Upper lobe of left lung (tissue), 6 donors: ENCODE measurements around the gene OR2L8. TPM values are rescaled to one million over a fixed set of nuclear protein-coding genes. Genes with fewer than 3 reads are reported as not detected.

Experiments used
- ATAC-seq, 2 donors: fragments of 200-7000 bp; cut with Tn5 transposase; one replicate each; pipeline ENCODE4 v1.9.1; 2022; ENCODE audit warnings: mild to moderate bottlenecking in 2 of 2, moderate library complexity in 2 of 2; ENCODE audit not compliant: low FRiP score in 2 of 2
- DNase-seq, 2 donors: peaks; one replicate each; pipeline ENCODE4 v3.0.0-alpha.2; 2019 to 2020
- H3K27ac ChIP-seq, 4 donors: fragments of 200-600 bp; sonication (generic); one replicate each; pipeline ENCODE4 v1.5.1; 2016 to 2019
- H3K27me3 ChIP-seq, 4 donors: fragments of 200-600 bp; sonication (generic); one replicate each; pipeline ENCODE4 v1.5.1; 2017 to 2019
- H3K36me3 ChIP-seq, 4 donors: fragments of 200-600 bp; sonication (generic); one replicate each; pipeline ENCODE4 v1.5.1; 2016 to 2019
- H3K4me1 ChIP-seq, 4 donors: fragments of 200-600 bp; sonication (generic); one replicate each; pipeline ENCODE4 v1.5.1; 2018 to 2019
- H3K4me3 ChIP-seq, 4 donors: fragments of 200-600 bp; sonication (generic); one replicate each; pipeline ENCODE4 v1.5.1; 2017 to 2019; ENCODE audit warnings: mild to moderate bottlenecking in 2 of 4, moderate library complexity in 1 of 4
- H3K9me3 ChIP-seq, 4 donors: fragments of 200-600 bp; sonication (generic); one replicate each; pipeline ENCODE4 v1.5.1; 2018 to 2019
- CTCF ChIP-seq, 6 experiments: fragments of 450-650 bp in 4 of 6; fragments of 200-600 bp in 2 of 6; sonication (generic) in 2 of 6; IDR thresholded peaks; one replicate each; pipeline ENCODE4 v1.5.1; 2016 to 2019; ENCODE audit warnings: antibody characterized with exemption in 6 of 6
- EP300 ChIP-seq, 4 donors: sonication (generic); formaldehyde crosslinking; IDR thresholded peaks; one replicate each; pipeline ENCODE4 v1.5.1; 2017; ENCODE audit warnings: antibody characterized with exemption in 4 of 4, control low read depth in 2 of 4
- POLR2A ChIP-seq, 4 donors: fragments of 450-650 bp; IDR thresholded peaks; one replicate each; pipeline ENCODE4 v1.5.1; 2016 to 2017; ENCODE audit warnings: antibody characterized with exemption in 4 of 4, mild to moderate bottlenecking in 2 of 4
- POLR2AphosphoS5 ChIP-seq, 2 donors: sonication (generic); formaldehyde crosslinking; IDR thresholded peaks; one replicate each; pipeline ENCODE4 v1.5.1; 2017; ENCODE audit warnings: antibody characterized with exemption in 2 of 2
- WGBS, 2 donors: methylation state at CpG; one replicate each; pipeline ENCODE4 v1.1.5; 2017 to 2018; 5-methylcytosine and 5-hydroxymethylcytosine counted together
- total RNA-seq, 6 donors: library from RNA; depleted of rRNA in 4 of 6; stranded (reverse); fragments of >200 nt in 4 of 6; gene quantifications; one replicate each; pipeline versions ENCODE4 v1.1.0 to v1.2.1, GENCODE V29; 2016 to 2021
- donor health status: DM: no; HTN: no; CAD: no; lungs with moderate emphysema.
- donor health status: DM: no; HTN: yes; CAD: no; lungs with severe emphysema.

Gene OR2L8
- total RNA-seq, 6 donors from 2014 or later: not detected

- WGBS, 2 donors: 56 to 67% methylated on average over 4 of the region's 4 CpGs
- no peak for ATAC-seq
- Histone ChIP-seq H3K9me3 (no peaks in the 10 kb centered on the region), H3K27ac (no peak overlapping the region), H3K4me1 (no peaks in the 10 kb centered on the region), H3K36me3 (no peaks in the 10 kb centered on the region), H3K27me3 (no peaks in the 10 kb centered on the region), H3K4me3 (no peak overlapping the region)
- no peak for DNase-seq
- TF ChIP-seq POLR2A (IDR thresholded peaks at IDR 0.05) (no peak), POLR2AphosphoS5 (IDR thresholded peaks at IDR 0.05) (no peak), CTCF (IDR thresholded peaks at IDR 0.05) (no peak), EP300 (IDR thresholded peaks at IDR 0.05) (no peak)
These were observed 14.4 kb downstream of the OR2L8 start for GRCh38 chr1:247962911-247963588.

DNA sequence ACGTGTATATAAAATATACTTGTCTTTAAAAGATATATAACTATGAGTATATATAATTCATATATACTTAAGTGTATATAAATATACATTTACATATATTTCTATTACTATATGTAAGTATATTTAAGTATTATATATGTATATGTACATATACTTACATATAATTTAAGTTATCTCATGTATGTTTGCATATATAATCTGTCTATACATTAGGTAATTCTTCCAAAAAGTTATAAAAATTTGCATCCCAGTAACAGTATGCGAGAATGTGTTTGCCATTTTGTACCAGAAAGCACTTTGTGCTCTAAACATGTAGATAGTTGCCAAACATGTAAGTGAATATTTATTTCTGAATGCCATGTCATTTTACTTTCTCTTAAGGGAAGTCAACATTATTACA is 16.3 kb downstream of the OR2L8 start, which contains the start of gene OR2AK2:
Gene OR2AK2 (plus strand): TSS at position 301 of the 400 bp plus-strand sequence. CDS start 144 bp downstream, outside the sequence.
- WGBS, 2 donors: 85 to 90% methylated on average over 2 of the region's 2 CpGs
- no peak within 1 kb of the TSS for H3K4me3 ChIP-seq
- TF ChIP-seq CTCF (IDR thresholded peaks at IDR 0.05) (no peak), POLR2AphosphoS5 (IDR thresholded peaks at IDR 0.05) (no peak), EP300 (IDR thresholded peaks at IDR 0.05) (no peak)
- ATAC-seq (no peak), DNase-seq (no peak)
- no peak within 1 kb of the TSS for H3K27ac ChIP-seq
- H3K4me1 ChIP-seq: no peaks in the 10 kb centered on the region
- H3K27me3 ChIP-seq: no peaks in the 10 kb centered on the region
- H3K9me3 ChIP-seq: no peaks in the 10 kb centered on the region
- H3K36me3 ChIP-seq: no peaks in the 10 kb centered on the region

DNA sequence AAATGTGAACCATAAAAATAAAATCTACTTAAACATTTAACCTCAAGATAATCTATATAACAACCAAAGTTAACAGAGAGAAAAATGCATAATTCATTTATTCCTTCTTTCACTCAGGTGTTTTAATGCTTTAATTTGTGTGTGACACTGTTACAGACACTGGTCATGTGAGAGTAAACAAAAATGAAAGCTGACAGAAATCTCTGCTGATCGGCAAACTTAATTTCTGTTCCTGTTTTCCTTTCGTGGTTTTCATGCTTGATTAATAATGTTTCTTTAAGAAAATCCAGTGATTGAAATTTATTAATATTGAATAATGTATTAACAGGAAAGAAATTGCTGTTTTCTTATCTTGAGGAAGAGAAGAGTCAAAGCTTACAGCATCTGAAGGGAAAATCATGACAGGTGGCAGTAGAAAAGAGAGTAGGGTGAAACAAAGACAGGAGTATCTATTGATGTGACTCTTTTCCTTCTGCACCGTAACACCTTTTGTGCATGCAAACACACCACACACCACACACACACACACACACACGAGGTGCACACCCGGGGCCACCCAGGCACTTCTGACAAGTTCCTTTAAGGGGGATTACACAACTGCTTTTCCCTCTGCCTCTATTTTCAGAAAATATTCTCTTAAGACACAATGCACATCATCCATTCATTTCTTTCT is 18.0 kb downstream of the OR2L8 start:
- TF ChIP-seq CTCF (IDR thresholded peaks at IDR 0.05) (no peak), POLR2AphosphoS5 (IDR thresholded peaks at IDR 0.05) (no peak), EP300 (IDR thresholded peaks at IDR 0.05) (no peak), POLR2A (IDR thresholded peaks at IDR 0.05) (no peak)
- no peaks in the 10 kb centered on the region for H3K4me1 ChIP-seq
- H3K36me3 ChIP-seq: no peaks in the 10 kb centered on the region
- no peaks in the 10 kb centered on the region for H3K27me3 ChIP-seq
- H3K4me3 ChIP-seq: no peak overlapping the region
- WGBS, 2 donors: 63 to 64% methylated on average over 5 of the region's 5 CpGs
- H3K9me3 ChIP-seq: no peaks in the 10 kb centered on the region
- no peak overlapping the region for H3K27ac ChIP-seq
- DNase-seq (no peak), ATAC-seq (no peak)

DNA sequence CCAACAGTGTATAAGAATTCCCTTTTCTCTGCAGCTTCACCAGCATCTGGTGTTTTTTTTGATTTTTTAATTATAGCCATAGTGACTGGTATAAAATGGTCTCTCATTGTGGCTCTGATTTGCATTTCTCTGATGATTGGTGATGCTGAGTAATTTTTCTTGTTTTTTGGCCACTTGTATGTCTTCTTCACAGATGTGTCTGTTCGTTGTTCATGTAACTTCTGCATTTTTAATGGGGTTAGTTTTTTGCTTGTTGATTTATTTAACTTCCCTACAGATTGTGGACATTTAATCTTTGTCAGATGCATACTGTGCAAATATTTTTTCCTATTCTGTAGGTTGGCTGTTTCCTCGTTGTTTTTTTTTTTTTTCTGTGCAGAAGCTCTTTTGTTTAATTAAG is 44.3 kb downstream of the OR2L8 start:
- Histone ChIP-seq H3K27ac (no peak overlapping the region), H3K4me1 (no peaks in the 10 kb centered on the region), H3K36me3 (no peaks in the 10 kb centered on the region), H3K9me3 (no peaks in the 10 kb centered on the region), H3K4me3 (no peak overlapping the region), H3K27me3 (no peaks in the 10 kb centered on the region)
- whole genome bisulfite sequencing, 2 donors: 44 to 53% methylated on average over 2 of the region's 2 CpGs
- ATAC-seq (no peak), DNase-seq (no peak)
- TF ChIP-seq CTCF (IDR thresholded peaks at IDR 0.05) (no peak), EP300 (IDR thresholded peaks at IDR 0.05) (no peak), POLR2AphosphoS5 (IDR thresholded peaks at IDR 0.05) (no peak), POLR2A (IDR thresholded peaks at IDR 0.05) (no peak)
